ENCODE data around the gene UAP1L1.

DNA sequence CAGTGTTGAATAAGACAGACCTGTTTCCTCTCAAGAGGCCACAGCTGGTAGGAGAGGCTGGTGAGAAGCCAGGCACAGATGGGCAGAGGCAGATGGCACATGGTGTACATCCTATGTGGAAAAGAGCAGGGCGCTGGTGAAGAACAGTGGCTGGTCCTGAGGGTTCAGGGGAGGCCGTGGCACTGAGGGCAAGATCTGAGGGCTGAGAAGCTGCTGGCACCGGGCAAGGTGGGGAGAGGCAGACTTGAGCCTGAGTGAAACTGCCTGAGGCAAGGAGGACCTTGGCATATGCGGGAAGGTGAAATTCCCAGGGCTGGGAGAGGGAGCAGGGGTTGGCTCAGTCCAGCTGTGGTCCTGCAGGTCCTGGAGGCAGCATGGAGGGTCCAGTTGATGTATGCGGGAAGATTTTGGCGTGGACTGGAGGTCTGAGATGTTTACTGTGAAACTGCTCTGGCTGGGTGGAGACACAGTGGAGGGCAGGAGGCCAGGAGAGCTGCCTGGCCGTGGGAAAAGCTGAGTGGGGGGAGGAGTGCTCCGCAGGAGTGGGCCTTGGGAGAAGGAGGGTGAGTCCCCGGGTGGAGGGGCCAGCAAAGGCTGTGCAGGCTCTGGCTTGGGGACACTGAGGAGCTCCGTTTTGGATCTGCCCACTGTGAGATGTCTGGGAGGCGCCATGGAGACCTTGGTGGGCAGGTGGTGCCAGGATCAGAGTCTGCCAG lies 12.1 kb downstream of the UAP1L1 start:
- TF ChIP-seq, protein P1, sequence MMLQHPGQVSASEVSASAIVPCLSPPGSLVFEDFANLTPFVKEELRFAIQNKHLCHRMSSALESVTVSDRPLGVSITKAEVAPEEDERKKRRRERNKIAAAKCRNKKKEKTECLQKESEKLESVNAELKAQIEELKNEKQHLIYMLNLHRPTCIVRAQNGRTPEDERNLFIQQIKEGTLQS (IDR thresholded peaks at IDR 0.05): no peak
- TF ChIP-seq, protein P2, sequence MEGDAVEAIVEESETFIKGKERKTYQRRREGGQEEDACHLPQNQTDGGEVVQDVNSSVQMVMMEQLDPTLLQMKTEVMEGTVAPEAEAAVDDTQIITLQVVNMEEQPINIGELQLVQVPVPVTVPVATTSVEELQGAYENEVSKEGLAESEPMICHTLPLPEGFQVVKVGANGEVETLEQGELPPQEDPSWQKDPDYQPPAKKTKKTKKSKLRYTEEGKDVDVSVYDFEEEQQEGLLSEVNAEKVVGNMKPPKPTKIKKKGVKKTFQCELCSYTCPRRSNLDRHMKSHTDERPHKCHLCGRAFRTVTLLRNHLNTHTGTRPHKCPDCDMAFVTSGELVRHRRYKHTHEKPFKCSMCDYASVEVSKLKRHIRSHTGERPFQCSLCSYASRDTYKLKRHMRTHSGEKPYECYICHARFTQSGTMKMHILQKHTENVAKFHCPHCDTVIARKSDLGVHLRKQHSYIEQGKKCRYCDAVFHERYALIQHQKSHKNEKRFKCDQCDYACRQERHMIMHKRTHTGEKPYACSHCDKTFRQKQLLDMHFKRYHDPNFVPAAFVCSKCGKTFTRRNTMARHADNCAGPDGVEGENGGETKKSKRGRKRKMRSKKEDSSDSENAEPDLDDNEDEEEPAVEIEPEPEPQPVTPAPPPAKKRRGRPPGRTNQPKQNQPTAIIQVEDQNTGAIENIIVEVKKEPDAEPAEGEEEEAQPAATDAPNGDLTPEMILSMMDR (IDR thresholded peaks at IDR 0.05; ENCODE audit: low read depth, low read length, missing input control): no peak
- no peak for TF ChIP-seq EGR1 (IDR thresholded peaks at IDR 0.05; ENCODE audit: low read depth in 2 of 2)
- TF ChIP-seq YY1 (IDR thresholded peaks at IDR 0.05): no peak
- TF ChIP-seq, protein P3, sequence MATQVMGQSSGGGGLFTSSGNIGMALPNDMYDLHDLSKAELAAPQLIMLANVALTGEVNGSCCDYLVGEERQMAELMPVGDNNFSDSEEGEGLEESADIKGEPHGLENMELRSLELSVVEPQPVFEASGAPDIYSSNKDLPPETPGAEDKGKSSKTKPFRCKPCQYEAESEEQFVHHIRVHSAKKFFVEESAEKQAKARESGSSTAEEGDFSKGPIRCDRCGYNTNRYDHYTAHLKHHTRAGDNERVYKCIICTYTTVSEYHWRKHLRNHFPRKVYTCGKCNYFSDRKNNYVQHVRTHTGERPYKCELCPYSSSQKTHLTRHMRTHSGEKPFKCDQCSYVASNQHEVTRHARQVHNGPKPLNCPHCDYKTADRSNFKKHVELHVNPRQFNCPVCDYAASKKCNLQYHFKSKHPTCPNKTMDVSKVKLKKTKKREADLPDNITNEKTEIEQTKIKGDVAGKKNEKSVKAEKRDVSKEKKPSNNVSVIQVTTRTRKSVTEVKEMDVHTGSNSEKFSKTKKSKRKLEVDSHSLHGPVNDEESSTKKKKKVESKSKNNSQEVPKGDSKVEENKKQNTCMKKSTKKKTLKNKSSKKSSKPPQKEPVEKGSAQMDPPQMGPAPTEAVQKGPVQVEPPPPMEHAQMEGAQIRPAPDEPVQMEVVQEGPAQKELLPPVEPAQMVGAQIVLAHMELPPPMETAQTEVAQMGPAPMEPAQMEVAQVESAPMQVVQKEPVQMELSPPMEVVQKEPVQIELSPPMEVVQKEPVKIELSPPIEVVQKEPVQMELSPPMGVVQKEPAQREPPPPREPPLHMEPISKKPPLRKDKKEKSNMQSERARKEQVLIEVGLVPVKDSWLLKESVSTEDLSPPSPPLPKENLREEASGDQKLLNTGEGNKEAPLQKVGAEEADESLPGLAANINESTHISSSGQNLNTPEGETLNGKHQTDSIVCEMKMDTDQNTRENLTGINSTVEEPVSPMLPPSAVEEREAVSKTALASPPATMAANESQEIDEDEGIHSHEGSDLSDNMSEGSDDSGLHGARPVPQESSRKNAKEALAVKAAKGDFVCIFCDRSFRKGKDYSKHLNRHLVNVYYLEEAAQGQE (IDR thresholded peaks at IDR 0.05): no peak
- TF ChIP-seq, protein P4, sequence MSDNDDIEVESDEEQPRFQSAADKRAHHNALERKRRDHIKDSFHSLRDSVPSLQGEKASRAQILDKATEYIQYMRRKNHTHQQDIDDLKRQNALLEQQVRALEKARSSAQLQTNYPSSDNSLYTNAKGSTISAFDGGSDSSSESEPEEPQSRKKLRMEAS (IDR thresholded peaks at IDR 0.05): no peak
- no peak for TF ChIP-seq JUND (IDR thresholded peaks at IDR 0.05)
- no peak for TF ChIP-seq RAD21 (IDR thresholded peaks at IDR 0.05)
- no peak for TF ChIP-seq TAF1 (conservative IDR thresholded peaks at IDR 0.05)
- TF ChIP-seq SP1 (IDR thresholded peaks at IDR 0.05): no peak
- TF ChIP-seq, protein P5, sequence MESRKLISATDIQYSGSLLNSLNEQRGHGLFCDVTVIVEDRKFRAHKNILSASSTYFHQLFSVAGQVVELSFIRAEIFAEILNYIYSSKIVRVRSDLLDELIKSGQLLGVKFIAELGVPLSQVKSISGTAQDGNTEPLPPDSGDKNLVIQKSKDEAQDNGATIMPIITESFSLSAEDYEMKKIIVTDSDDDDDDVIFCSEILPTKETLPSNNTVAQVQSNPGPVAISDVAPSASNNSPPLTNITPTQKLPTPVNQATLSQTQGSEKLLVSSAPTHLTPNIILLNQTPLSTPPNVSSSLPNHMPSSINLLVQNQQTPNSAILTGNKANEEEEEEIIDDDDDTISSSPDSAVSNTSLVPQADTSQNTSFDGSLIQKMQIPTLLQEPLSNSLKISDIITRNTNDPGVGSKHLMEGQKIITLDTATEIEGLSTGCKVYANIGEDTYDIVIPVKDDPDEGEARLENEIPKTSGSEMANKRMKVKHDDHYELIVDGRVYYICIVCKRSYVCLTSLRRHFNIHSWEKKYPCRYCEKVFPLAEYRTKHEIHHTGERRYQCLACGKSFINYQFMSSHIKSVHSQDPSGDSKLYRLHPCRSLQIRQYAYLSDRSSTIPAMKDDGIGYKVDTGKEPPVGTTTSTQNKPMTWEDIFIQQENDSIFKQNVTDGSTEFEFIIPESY (IDR thresholded peaks at IDR 0.05): no peak
- TF ChIP-seq RXRA (IDR thresholded peaks at IDR 0.05): no peak
- TF ChIP-seq HNF4A (conservative IDR thresholded peaks at IDR 0.05): no peak

Data from liver (tissue), 3 donors.